K562 (cell line): ENCODE data around the gene LRRC25. TPM values are rescaled to one million over a fixed set of nuclear protein-coding genes. Genes with fewer than 3 reads are reported as not detected.

Experiments used
- ATAC-seq: fragments of 200-7000 bp; cut with Tn5 transposase; 3 replicates; pipeline ENCODE4 v1.9.1; 2020; ENCODE audit warnings: moderate library complexity
- BruUV-seq: library from RNA; stranded (reverse); fragments of 400-500 nt; replicated peaks from 2 replicates; lab custom pipeline; 2021; lab: Mats Ljungman, UMichigan
- CTCF ChIA-PET: fragments of 300-600 bp; formaldehyde crosslinking; extraction: SDS; loops from one replicate; lab custom pipeline; 2021; ENCODE audit warnings: low intra/inter-chr PET ratio; lab: Yijun Ruan, JAX
- POLR2A ChIA-PET: fragments of 300-600, 350-650 bp; sonication (Branson Sonifier 250); formaldehyde crosslinking; extraction: SDS; loops from one replicate; lab custom pipeline; 2021; ENCODE audit warnings: antibody characterized with exemption, inconsistent platforms; lab: Yijun Ruan, JAX
- DNase-seq, 4 experiments: peaks; one replicate each; pipeline versions ENCODE4 v3.0.0 to v3.0.0-alpha.2; 2011 to 2018; ENCODE audit warnings: low spot score in 3 of 4, mixed read lengths in 3 of 4; ENCODE audit errors: extremely low read depth in 1 of 4
- FAIRE-seq: peaks from 2 replicates; lab custom pipeline; 2011; peaks lifted over from hg19 to GRCh38; lab: Jason Lieb, UNC
- H2AFZ ChIP-seq: 2 replicates; pipeline ENCODE4 v1.6.0; 2011; ENCODE audit warnings: low read depth, low read length, control low read depth, inconsistent platforms
- H3K27ac ChIP-seq: fragments of 200-600 bp; 3 replicates; pipeline ENCODE4 v1.8.0; 2011; ENCODE audit warnings: low read depth, mild to moderate bottlenecking, control low read depth, inconsistent platforms, low read length, moderate library complexity, mixed read lengths; ENCODE audit errors: extremely low read depth
- H3K27me3 ChIP-seq, 2 experiments: fragments of 300-600 bp in 1 of 2; 2 replicates in 1 of 2; 3 replicates in 1 of 2; pipeline versions ENCODE4 v1.6.0 to v1.8.0; 2011; ENCODE audit warnings: inconsistent platforms in 2 of 2, low read length in 2 of 2, mild to moderate bottlenecking in 1 of 2, mixed read lengths in 1 of 2, moderate library complexity in 1 of 2; ENCODE audit not compliant: control insufficient read depth in 2 of 2, insufficient read depth in 2 of 2
- H3K36me3 ChIP-seq: fragments of 300-600 bp; 3 replicates; pipeline ENCODE4 v1.8.0; 2011; ENCODE audit warnings: mild to moderate bottlenecking, low read length, inconsistent platforms; ENCODE audit not compliant: control insufficient read depth, insufficient read depth
- H3K4me1 ChIP-seq, 2 experiments: fragments of 200-600 bp in 1 of 2; replicated peaks in 1 of 2; 2 replicates in 1 of 2; 3 replicates in 1 of 2; pipeline versions ENCODE4 v1.5.1 to v1.8.0; 2011; ENCODE audit warnings: inconsistent platforms in 2 of 2, low read length in 2 of 2, mild to moderate bottlenecking in 1 of 2, mixed read lengths in 1 of 2, moderate library complexity in 1 of 2; ENCODE audit not compliant: control insufficient read depth in 2 of 2, insufficient read depth in 2 of 2
- H3K4me2 ChIP-seq: 2 replicates; pipeline ENCODE4 v1.6.1; 2011; ENCODE audit warnings: low read length, control low read depth, inconsistent platforms, mixed read lengths; ENCODE audit not compliant: insufficient read depth
- H3K4me3 ChIP-seq: fragments of 200-600 bp; sonication (generic), shearing (Covaris generic); 2 replicates; pipeline ENCODE4 v1.5.1; 2016; ENCODE audit warnings: control low read depth, inconsistent platforms
- H3K79me2 ChIP-seq: fragments of 200-600 bp; 3 replicates; pipeline ENCODE4 v1.8.0; 2011; ENCODE audit warnings: low read length, inconsistent platforms; ENCODE audit not compliant: control insufficient read depth, insufficient read depth
- H3K9ac ChIP-seq, 2 experiments: 2 replicates each; pipeline versions ENCODE4 v1.6.0 to v1.6.1; 2011; ENCODE audit warnings: low read depth in 2 of 2, low read length in 2 of 2, control low read depth in 1 of 2, inconsistent platforms in 1 of 2, mild to moderate bottlenecking in 1 of 2, mixed read lengths in 1 of 2; ENCODE audit not compliant: insufficient read depth in 1 of 2
- H3K9me1 ChIP-seq: one replicate; pipeline ENCODE4 v1.6.0; 2011; ENCODE audit warnings: inconsistent platforms, mild to moderate bottlenecking, low read length, moderate library complexity; ENCODE audit not compliant: control insufficient read depth, insufficient read depth
- H3K9me3 ChIP-seq: replicated peaks from 2 replicates; pipeline ENCODE4 v1.5.1; 2011; ENCODE audit warnings: low read depth, low read length, inconsistent platforms; ENCODE audit not compliant: control insufficient read depth, insufficient read depth
- H4K20me1 ChIP-seq: replicated peaks from 2 replicates; pipeline ENCODE4 v1.6.1; 2011; ENCODE audit warnings: low read length, inconsistent platforms, mixed read lengths; ENCODE audit not compliant: control insufficient read depth, insufficient read depth
- IFI16 ChIP-seq: fragments of 250-450 bp; sonication (Bioruptor Pico); IDR thresholded peaks from 2 replicates; pipeline ENCODE4 v2.1.2; 2022; ENCODE audit warnings: mild to moderate bottlenecking, inconsistent platforms
- MYBL2 ChIP-seq, 2 experiments: fragments of 450-650 bp in 1 of 2; sonication (generic) in 1 of 2; formaldehyde crosslinking in 1 of 2; IDR thresholded peaks; 2 replicates each; pipeline versions ENCODE4 v1.6.1 to v1.8.1; 2017 to 2022; ENCODE audit warnings: borderline replicate concordance in 1 of 2, inconsistent platforms in 1 of 2, low read depth in 1 of 2, mild to moderate bottlenecking in 1 of 2, missing genetic modification reagents in 1 of 2, moderate library complexity in 1 of 2
- ZBTB33 ChIP-seq: sonication (generic); formaldehyde crosslinking; IDR thresholded peaks from 2 replicates; pipeline ENCODE4 v1.8.1; 2023; ENCODE audit warnings: mild to moderate bottlenecking, missing genetic modification reagents
- WGBS: fragments of 100-300 bp; shearing (Covaris generic); methylation state at CpG from one replicate; pipeline ENCODE4 v1.1.6; 2016; ENCODE audit warnings: low coverage, mixed read lengths; ENCODE audit not compliant: insufficient coverage; ENCODE audit errors: missing lambda C conversion rate; 5-methylcytosine and 5-hydroxymethylcytosine counted together
- in situ Hi-C: fragments of 300-500 bp; cut with MboI; formaldehyde crosslinking; loops from 4 replicates; pipeline ENCODE4 v1.15.0; 2018; ENCODE audit warnings: inconsistent platforms, mixed read lengths
- intact Hi-C: fragments of 100-400 bp; cut with micrococcal nuclease; formaldehyde crosslinking; loops from 2 replicates; pipeline ENCODE4 v1.14.2; 2022
- polyA plus RNA-seq, 8 experiments: library from polyadenylated mRNA; depleted of rRNA in 4 of 8; stranded (reverse) in 5 of 8; unstranded in 3 of 8; fragments of >200 nt; fragmentation: Nextera tagmentation in 2 of 8; fragmentation: Illumina TruSeq in 1 of 8; extraction: Ambion mirVana in 2 of 8; extraction: Trizol in 1 of 8; gene quantifications; 2 replicates each; pipeline versions ENCODE4 v1.2.1 to v1.2.3, GENCODE V29; 2011 to 2014; ENCODE audit warnings: inconsistent platforms in 1 of 8, missing spikeins in 1 of 8
- total RNA-seq, 7 experiments: library from RNA; depleted of rRNA in 6 of 7; stranded (reverse); fragments of >200 nt in 6 of 7; fragmentation: Illumina TruSeq in 2 of 7; extraction: Trizol in 2 of 7; gene quantifications; 2 replicates each; pipeline versions ENCODE4 v1.2.1 to v1.2.3, GENCODE V29; 2011 to 2021; ENCODE audit warnings: low replicate concordance in 1 of 7

LRRC25 gene
- total and polyA plus RNA-seq, 9 of the 15 experiments (the other 6 are each of a cell fraction or from before 2014, with no cell fraction given) = 0.07 to 0.36 (median 0.10) TPM; not detected in 3

GRCh38 chr19:18443406-18443805, 46.0 kb upstream of the LRRC25 start:
- CTCF ChIA-PET = no interaction called here
- peaks cover 53% of the 10 kb centered on the region for H3K36me3 ChIP-seq
- H3K9me1 ChIP-seq = peaks cover 14% of the 10 kb centered on the region
- 0 out of 4 replicates have a peak overlapping the region, but pooled peaks of 1 of the 2 experiments have one; percentile 29 for H3K9ac ChIP-seq
- ATAC-seq (no peak), FAIRE-seq (no peak), DNase-seq (no peak)
- no TSS peak for BruUV-seq
- in situ Hi-C loops (no loop called here), intact Hi-C loops (no loop called here)
- TF ChIP-seq IFI16 (CRISPR knock-in tag) (no peak), ZBTB33 (CRISPR knock-in tag) (peak; percentile 24; the same call in 1 of the 2 replicates), MYBL2 (IDR thresholded peaks at IDR 0.05; ENCODE audit: low read depth) (no peak), MYBL2 (CRISPR knock-in tag; IDR thresholded peaks at IDR 0.05; ENCODE audit: borderline replicate concordance) (no peak)
- H2AFZ ChIP-seq = no peak overlapping the region
- POLR2A ChIA-PET = interaction anchor here (1.0 kb wide), 1 partner anchor 25 kb away, joined by 3 read pairs; no protein-coding TSS in a partner anchor
- H3K27me3 ChIP-seq = no peaks in the 10 kb centered on the region
- H3K9me3 ChIP-seq = no peaks in the 10 kb centered on the region
- H3K4me1 ChIP-seq = peaks cover 32 to 72% of the 10 kb centered on the region in 2 experiments
- H3K4me3 ChIP-seq = no peak overlapping the region
- no peak overlapping the region for H3K4me2 ChIP-seq
- H3K27ac ChIP-seq = no peak overlapping the region
- H4K20me1 ChIP-seq = 0 out of 2 replicates have a peak, but pooled peaks cover 4% of the 10 kb centered on the region
- 98% methylated on average over 6 of the region's 6 CpGs for WGBS
- H3K79me2 ChIP-seq = peaks cover 5% of the 10 kb centered on the region; the same call in 1 of the 3 replicates
